HG03045 (cell line): ENCODE results near the gene PBX1.

Experiments used
- ATAC-seq: cut with Tn5 transposase; IDR thresholded peaks from one replicate; pipeline ENCODE4 v1.9.1; 2021; ENCODE audit warnings: mild to moderate bottlenecking, moderate library complexity; ENCODE audit not compliant: unreplicated experiment

Gene PBX1

DNA sequence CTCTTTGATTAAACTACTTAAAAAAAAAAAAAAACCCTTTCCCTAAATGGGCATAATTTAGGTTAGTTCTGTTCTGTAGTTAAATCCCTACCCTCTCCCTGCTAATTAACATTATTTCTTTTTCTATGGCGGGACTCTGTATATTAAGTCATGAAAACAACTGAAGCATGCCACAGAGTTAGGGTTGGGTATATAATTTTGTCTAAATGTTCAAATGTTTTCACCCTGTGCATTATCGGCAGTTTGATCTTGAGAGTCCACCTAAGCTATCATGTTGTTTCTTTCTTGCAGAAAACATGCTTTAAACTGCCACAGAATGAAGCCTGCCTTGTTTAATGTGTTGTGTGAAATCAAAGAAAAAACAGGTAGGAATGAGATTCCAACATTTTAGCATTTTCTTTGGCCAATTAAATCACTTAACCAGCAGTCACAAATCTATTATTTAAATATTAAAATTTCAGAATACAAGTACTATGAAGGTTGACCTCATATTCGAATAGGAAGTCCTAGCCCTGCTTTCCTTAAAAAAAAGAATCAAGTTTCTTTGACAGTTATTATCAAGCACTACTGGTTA, 4.0 kb downstream of the PBX1 start:
- no peak for ATAC-seq

DNA sequence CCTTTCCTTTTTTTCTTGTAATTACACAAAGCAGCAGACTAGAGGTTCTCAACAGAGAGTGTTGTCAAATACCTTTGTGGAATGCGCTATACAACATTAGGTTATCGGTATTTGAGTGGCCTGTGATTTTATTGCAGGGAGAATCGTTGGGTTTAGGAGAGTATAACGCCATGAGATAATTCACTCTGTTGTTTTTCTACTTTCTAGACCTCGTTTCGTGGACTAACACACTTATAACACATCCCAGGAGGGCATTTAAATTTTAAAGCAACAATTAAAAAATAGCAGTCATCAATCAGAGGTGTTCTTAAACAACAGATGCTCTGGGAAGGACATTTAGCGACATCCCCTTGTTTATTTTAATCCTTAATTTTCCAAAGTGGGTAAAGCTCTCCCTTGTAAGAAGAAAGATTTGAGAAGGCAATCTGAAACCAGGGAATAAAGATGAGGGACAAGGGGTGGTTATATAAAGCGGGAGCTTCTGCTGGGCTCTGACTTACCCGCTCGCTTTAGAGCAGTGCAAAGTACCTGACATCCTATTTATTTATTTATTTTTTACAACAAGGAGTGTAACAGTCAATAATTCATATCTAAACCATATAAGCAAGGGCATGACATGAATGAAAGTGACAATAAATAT, 4.9 kb downstream of the PBX1 start:
- ATAC-seq: no peak

DNA sequence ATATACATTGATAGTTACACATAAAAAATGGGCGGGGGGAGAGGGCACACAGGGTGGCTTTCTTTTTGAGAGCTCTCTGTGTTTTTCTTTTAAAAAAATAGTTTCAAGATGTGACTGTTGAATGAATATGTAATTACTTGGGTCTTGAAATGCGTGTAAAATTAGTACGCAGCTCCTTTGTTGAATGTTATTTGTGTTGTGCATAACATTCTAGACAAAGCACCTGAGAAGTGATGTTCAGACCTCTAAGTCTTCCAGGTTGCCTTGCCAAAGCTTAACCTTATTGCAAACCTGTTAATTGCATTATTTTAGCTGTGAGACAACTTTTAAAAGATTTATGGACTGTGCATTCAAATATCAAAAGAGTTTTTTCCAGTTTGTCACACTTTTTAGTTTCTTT, 5.4 kb downstream of the PBX1 start:
- ATAC-seq: no peak

DNA sequence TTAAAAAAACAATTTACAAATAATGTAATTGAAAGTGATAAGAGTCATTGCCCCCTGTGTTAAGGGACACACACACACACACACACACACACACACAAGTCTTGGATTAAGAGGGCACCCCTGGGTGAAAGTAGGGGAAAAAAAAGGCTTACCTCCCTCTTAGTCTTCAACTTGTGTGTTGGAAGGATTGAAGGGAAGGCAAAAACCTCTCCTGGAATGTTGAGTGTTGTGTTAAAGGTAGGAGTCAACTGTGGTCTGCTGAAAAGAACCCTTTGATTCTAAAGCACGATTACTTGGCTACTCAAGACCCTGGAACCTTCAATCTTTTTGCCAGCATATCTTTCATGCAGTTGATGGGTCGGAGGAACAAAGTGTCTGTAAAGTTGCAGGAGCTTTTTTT, 6.4 kb downstream of the PBX1 start:
- no peak for ATAC-seq

DNA sequence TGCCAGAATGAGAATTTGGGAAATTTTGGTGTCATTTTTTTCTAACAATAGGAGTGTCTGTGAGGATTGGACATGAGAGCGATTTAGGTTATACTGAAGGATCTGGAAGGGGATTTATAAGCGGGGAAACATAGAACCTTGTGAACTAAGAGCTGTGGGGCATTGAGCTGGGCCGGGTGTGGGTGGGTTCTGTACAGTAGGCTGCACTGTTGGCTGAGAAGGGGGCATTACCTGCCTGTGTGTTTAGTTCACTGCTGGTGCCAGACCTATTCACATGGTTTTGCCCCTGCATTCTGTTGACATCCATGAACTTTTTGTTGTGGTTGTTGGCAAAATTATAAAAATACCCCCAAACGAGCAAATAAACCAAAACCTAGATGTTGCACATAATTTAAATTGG, 8.8 kb downstream of the PBX1 start:
- no peak for ATAC-seq

DNA sequence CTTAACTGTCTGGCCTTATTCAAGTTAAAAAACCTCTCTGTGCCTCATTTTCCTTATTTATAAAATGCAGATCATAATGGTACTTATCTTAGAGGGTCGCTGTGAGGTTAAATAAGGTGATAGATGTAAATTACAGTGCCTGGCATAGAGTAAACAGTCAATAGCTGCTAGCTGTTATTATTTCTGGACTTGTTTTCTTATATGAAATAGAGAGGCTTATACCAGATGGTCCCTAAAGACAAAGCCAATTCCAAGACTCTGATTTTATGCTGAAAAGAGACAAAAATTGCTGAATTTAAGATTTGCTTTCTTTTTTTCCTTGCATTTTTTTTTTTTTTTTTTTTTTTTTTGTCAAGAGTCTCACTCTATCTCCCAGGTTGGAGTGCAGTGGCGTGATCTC, 10.3 kb downstream of the PBX1 start:
- no peak for ATAC-seq

DNA sequence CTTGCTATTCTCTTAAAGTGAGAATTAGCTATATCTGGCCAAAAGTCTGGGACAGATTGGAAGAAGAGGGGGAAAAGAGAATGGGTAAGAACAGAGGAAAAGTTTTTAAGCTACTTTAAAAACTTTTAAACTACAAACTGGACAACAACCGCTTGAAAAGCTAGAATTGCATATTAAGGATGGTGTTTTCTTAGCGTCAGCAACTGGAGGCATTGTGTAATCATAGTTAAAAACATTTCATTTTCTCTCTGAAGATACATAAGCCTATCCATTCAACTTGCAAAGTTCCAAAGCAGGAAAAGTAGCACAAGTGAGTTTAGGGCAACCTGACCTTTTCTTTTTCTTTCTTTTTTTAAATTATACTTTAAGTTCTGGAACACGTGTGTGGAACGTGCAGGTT, 10.9 kb downstream of the PBX1 start:
- ATAC-seq: no peak

DNA sequence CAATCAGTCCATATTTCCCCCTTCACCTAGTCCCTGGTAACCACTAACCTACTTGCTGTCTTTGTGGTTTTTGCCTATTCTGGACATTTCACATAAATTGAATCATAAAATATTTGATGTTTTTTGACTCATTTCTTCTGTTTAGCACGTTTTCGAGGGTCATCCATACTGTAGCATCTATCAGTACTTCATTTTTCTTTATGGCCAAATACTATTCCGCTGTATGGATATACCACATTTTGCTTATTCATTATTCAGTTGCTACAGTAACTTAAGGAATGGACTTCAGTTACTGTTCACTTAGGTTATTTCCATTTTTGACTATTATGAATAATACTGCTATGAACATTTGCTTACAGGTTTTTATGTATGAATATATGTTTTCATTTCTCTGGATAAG, 12.3 kb downstream of the PBX1 start:
- no peak for ATAC-seq

DNA sequence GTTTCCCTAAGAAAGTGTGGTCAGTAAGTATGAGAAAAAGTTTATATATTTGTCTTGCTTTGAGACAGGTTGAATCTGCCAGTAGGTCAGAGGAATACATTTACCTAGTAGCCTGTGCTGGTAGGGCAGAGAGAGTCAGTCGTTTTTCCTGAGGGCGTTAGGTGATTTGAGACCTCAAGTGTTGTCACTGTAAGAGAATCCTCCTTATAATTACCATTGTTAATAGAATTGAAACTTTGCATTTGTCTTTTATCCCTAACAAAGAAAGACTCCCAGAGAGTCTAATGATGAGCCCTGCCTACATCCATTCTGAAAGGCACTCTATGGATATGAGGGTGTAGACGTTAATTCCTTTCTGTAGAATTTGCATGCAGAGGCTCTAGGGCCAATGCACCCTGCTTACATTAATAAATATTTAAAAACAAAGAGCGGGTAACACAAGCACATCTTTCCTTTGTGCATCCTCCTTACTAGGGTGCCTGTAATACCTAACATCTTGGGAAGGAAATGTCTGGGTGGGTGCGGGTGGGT, 16.4 kb downstream of the PBX1 start:
- no peak for ATAC-seq

DNA sequence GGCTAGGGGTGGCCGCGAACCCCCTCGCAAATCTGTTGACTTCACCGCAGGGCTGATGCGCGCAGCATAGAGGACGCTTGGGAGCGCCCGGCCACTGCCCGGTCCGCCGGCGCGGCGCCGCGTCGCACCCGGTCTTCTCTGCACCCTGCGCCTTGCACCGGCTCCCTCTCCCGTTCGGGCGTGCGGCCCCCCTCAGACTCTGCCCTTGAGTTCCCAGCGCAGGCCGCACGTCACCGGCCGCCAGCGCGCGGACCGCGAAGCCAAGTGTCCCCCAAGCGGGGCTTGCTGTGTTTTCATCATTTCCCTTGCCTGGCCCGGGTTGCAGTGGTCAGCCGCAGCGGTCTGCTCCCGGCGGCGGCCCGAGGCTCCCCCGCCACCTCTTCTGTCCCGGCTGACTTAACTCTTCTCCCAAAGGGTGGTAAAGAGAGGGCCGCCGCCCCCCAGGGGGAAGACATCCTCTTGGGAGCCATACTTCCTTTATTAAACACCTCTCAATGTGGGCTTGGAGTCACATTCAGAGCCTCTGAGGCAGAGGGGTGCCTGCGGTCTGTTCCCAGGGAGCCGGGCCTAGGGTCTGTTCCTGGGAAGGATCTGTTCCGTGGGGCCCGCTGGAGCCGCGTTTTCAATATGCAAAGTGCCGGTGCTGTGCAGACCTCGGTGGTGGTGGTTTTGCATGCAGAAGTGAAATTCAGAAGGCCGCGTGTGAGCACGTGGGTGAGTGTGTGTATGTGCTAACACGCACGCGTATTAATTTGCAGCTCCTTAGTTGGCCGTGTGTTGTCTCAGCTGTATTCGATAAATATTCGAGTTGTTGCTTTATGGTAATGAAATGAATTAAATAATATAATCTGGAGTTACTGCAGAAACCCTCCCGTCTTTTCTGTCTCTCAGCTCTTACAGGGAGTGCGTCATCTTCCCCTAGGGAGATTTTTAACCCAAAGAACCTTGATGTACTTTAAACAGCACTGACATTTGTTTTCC, 17.6 kb downstream of the PBX1 start:
- ATAC-seq: no peak

DNA sequence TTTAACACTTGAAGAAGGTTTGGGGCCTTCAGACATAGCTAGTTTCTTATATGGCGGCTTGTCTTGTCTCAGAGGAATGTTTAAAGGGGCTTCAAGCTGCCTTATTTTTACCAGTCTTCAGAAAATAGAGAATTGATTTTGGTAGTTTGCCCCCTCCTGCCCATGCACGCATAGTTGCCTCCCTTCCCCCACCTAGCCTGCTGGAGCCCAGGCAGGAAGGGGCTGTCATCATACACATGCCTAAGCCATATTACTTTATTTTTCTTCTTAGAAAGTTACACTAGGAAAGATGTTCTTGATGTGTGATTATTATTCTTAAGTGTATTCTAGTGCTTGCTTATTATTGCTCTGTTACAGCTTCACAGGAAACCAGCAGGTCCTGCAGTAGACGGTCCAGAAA, 18.3 kb downstream of the PBX1 start:
- no peak for ATAC-seq

DNA sequence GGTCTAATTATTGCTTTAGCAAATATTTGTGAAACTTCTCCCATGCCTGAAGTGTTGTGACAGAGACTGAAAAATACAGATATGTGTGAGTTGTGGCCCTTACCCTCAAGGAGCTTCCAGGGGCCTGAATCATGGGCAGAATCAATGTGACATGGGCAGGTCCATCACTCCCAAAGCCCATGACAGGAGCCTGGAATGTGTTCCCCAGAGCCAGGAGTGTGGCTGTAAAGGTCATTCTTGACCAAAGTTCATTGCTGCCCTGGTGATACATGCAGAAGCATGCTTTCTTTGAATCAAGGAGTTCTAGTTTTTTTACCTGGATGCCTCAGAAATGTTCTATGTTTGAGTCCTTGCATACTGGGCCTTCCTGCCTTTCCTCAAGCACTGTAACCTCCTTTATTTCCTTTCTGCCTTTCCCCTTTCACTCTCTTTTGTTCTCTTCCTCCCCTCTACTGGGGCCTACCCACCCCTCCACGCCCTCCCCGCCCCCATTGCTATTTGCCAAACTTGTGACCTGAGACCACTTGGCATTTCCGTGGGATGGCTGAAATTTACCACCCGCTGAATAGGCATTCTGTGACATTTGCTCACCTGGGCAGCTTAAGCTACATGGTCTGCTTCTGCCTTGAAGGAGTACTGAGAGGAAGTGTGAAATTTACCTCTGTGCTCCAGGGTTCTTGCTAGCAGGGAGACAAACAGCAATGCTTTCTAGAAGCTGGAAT, 19.7 kb downstream of the PBX1 start:
- no peak for ATAC-seq

DNA sequence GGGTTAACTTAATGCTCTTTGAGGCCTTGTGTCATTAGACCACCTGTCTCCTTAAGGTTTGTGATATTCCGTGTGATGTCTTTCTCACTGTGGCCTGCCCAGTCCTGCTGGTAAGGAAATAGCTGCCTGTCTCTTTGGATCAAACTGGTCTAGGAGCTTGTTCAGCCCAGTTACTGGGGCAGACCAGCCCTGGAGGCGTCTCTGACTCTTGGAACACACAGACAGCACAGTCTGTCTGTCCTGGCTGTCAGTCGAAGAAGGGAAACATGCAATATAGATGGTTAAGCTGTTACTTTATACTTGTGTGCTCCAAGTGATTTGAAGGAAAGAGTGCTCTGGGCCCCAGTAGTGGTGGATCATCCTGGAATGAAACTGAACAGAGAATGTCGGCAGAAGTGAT, 20.4 kb downstream of the PBX1 start:
- no peak for ATAC-seq

DNA sequence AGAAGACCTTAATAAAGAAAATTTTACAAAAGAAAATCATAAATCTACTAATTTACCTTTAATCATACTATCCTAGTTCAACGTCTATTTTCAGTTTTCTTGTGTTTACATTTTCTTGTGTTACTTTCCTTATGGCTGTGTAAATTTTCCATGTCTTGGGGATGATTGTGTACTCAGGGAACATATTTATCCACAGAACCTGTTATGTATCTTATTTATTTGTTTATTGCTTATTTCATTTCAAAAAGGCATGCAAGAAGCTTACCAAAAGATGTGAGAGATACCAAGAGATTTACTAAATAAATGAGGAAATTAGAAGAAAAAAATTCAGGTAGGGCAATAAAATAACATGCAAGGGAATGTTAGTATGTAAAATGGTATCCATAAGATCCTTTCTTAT, 22.8 kb downstream of the PBX1 start:
- ATAC-seq: no peak

DNA sequence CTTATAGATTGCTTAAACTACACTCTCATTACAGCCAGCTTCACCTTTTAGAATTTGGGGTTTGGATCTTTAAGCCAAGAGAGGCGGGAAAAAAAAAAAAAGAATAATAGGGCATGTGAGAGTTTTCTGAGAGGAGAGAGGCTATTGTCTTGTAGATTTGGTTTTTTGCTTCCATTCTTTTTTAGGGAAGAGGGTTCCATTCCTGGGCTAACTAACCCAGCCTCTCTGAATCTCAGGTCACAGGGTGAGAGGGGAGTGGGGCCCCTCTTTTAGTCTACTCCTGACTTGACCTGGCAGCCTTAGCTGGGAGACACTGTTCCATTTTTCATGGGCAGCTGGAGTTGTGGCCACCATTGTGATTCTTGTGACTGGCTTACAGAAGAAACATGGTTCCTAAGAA, 24.2 kb downstream of the PBX1 start:
- no peak for ATAC-seq

DNA sequence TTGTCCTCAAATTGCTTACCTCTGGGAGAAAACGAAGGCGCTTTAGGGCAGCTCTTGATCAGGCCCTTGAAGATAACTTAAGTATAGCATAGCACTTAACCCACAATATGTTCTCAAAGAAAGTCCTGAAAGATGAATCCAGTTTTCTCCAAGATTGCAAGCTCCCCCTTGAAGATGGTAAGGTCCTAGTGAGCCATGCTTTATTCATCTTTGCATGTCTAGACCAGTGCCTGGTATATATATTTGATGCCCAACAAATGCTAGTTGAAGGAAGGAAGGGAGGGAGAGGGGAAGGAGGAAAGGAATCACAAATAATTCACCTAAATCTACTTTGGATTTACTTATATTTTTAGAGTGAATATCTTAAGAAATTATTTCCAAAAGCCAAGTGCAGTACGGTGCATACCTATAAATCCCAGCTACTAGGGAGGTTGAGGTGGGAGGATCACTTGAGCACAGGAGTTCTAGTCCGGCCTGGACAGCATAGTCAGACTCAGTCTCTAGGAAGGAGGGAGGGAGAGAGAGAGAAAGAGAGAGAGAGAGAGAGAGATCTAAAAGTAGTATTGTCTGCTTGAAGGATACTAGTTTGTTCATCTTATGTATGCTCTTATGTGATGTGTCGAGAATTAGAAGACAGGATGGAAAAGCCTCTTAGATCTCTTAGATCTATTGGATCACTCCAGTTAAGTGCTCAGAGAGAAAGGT, 25.0 kb downstream of the PBX1 start:
- no peak for ATAC-seq

DNA sequence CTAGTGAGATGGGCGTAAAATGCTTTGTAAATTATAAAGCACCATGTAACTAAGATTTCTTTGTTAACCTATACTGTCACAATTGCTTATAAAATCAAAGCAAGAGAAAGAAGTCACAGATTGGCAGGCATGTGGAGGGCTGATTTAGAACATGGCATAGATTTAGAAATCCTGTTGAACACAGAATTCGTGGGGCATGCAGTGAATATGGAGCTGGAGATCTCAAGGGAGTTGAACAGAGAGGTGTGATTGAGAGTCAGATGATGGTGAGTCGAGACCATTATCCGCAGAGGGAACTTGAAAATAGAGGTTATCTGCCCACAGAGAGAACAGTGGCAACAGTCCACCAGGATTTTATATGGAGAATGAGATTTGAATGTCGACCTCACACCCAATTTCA, 27.6 kb downstream of the PBX1 start:
- ATAC-seq: no peak

DNA sequence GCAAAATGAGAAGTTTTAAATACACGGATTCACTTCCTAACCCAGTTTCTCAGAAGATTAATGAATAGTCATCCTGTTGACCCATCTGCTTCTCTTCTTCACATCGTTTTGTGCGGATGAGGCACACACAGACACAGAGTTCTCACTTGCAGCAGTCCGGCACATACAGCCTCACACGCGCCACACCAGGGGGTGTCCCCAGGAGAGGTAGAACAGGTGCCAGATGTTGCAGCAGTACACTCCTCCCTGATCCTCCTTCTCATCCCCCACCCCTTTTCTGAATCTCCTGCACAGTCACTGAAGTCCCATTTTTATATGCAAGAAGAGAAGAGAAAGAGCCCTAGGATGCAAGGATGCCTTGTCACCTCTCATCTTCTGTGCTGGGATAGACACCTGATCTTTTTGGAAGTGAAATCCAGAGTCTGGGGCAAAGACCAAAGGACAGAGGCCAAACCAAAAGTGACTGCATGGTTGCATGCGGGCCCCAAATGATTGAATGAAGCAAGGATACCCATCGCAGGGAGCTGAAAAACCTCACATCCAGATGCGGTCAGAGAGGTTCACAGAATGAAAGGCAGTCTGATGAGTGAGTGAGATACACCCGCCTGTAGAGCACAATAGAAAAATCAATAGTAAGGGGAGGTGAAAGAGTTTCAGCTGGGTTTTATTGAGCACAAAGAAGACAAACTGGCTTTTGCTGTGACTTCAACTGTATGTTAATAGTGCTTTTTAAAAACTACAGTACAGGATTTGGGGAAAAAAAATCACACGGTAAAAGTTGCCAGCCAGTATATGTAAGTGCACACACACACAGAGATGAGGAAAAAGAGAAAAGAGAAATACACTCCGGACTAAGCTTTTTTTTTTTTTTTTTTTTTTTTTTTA, 28.9 kb downstream of the PBX1 start:
- no peak for ATAC-seq

DNA sequence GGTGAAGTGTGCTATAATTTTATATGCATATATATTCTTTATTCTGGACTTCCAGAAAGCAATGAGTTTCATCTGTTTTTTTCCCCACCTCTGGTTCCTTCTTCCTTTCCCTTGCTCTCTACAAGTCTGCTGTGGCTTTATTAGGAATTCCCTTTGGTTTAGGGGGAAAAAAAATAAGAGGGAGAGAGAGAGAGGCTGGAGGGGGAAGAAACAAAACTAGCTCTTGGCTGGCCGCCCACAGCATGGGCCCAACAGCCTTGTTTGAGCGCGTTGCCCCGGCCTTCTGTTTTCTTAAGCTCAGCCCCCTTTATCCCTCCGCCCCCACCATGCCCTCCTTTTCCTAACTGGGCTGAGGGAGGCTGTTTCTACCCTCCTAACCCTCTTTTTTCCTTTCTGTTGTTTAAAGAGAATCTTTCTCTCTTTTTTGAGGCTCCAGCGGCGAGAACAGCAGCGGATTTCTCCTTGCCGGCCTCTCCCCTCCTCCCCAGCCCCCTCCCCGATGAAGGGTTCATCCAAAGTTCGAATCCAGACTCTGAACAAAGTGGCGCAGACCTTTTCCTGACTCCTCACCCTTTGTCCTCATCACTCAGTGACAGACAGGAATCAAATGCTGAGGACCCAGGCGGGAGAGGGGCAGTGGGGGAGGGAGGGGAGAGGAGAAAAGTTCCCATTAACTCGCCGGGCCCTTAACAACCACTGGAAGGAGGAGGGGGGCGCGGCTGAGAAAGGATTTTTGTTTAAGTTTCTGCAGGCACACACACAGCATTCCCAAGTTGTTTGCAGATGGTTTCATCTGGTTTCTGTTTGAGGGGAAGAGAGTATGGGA, 29.7 kb downstream of the PBX1 start:
- ATAC-seq: no peak
